HG03196 (cell line): ENCODE data around the gene HMCN1.
"Not testable (repeated sequence)": the region's sequence is repeated elsewhere in the genome, so short reads cannot be mapped to it uniquely, and the experiment has no call there.

Source experiments
- ATAC-seq: cut with Tn5 transposase; IDR thresholded peaks from one replicate; pipeline ENCODE4 v1.9.1; 2021; ENCODE audit not compliant: unreplicated experiment

The HMCN1 gene

GRCh38 chr1:186125511-186125910, 391.3 kb downstream of the HMCN1 start:
- no peak for ATAC-seq

GRCh38 chr1:186129758-186130157, 395.6 kb downstream of the HMCN1 start:
- no peak for ATAC-seq

- ATAC-seq = no peak
Measured at GRCh38 chr1:186139115-186139514, 404.9 kb downstream of the HMCN1 start.

GRCh38 chr1:186139701-186140100, 405.5 kb downstream of the HMCN1 start:
- no peak for ATAC-seq

- ATAC-seq = no peak
Measured at GRCh38 chr1:186142159-186142558, 408.0 kb downstream of the HMCN1 start.

- ATAC-seq = no peak
Measured at GRCh38 chr1:186142916-186143315, 408.7 kb downstream of the HMCN1 start.

GRCh38 chr1:186143481-186143880, 409.3 kb downstream of the HMCN1 start:
- no peak for ATAC-seq

GRCh38 chr1:186144505-186144904, 410.3 kb downstream of the HMCN1 start:
- ATAC-seq = no peak

GRCh38 chr1:186146974-186147373, 412.8 kb downstream of the HMCN1 start:
- no peak for ATAC-seq

- no peak for ATAC-seq
Measured at GRCh38 chr1:186149591-186149990, 415.4 kb downstream of the HMCN1 start.

GRCh38 chr1:186152227-186152619, 418.0 kb downstream of the HMCN1 start:
- no peak for ATAC-seq

- ATAC-seq = no peak
Measured at GRCh38 chr1:186152620-186153239, 418.5 kb downstream of the HMCN1 start.

GRCh38 chr1:186154651-186155050, 420.5 kb downstream of the HMCN1 start:
- ATAC-seq = no peak

- ATAC-seq = no peak
Measured at GRCh38 chr1:186155594-186155993, 421.4 kb downstream of the HMCN1 start.

- not testable (repeated sequence) for ATAC-seq
Measured at GRCh38 chr1:186162895-186163294, 428.7 kb downstream of the HMCN1 start.

GRCh38 chr1:186164773-186165172, 430.6 kb downstream of the HMCN1 start:
- ATAC-seq = no peak

- ATAC-seq = no peak
Measured at GRCh38 chr1:186165303-186165702, 431.1 kb downstream of the HMCN1 start.

GRCh38 chr1:186167096-186167668, 433.0 kb downstream of the HMCN1 start:
- no peak for ATAC-seq

GRCh38 chr1:186175588-186175987, 441.4 kb downstream of the HMCN1 start:
- no peak for ATAC-seq

- no peak for ATAC-seq
Measured at GRCh38 chr1:186178426-186179043, 444.3 kb downstream of the HMCN1 start.

GRCh38 chr1:186179231-186179630, 445.0 kb downstream of the HMCN1 start:
- no peak for ATAC-seq

GRCh38 chr1:186183219-186183618, 449.0 kb downstream of the HMCN1 start:
- peak; percentile 72 for ATAC-seq
